ENCODE data around the gene KLHL3. TPM values are rescaled to one million over a fixed set of nuclear protein-coding genes. Genes with fewer than 3 reads are reported as not detected.
"Not testable (repeated sequence)": the region's sequence is repeated elsewhere in the genome, so short reads cannot be mapped to it uniquely, and the experiment has no call there.

Gene KLHL3
- total RNA-seq, 4 donors from 2014 or later = 0.46 to 4.6 (median 1.7) TPM

DNA sequence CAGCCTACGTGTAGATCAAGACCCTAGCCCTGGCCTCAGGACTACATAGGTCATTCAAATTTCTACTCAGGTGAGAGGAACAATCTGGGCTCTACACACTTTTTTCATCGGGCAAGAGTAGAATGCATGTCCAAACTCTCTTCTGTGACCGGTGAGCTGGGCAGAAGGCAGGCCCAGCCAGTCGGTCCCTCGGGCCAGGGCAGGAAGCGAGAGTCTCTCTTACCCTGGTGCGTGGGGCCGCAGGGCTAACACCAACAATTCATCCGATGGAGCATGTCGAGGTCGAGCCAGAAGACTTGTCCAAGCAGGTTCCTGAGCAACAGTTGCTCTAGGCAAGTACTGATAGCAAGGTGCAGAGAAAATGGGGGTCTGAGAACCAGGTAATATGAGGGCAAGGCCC, 88.5 kb downstream of the KLHL3 start:
- in situ Hi-C loops (cut with MboI; ENCODE audit: low sequenced_read_pairs in 4 of 4) = loop anchor here in 1 of 4 donors (10.0 to 25.0 kb wide), 2 partner anchors 87 to 490 kb away; partner anchors contain the start of genes KLHL3 and NME5
- H3K4me3 ChIP-seq = no peak overlapping the region
- no peak overlapping the region for H3K27ac ChIP-seq
- no peaks in the 10 kb centered on the region for H3K36me3 ChIP-seq
- H3K27me3 ChIP-seq = no peaks in the 10 kb centered on the region
- TF ChIP-seq, protein P1, sequence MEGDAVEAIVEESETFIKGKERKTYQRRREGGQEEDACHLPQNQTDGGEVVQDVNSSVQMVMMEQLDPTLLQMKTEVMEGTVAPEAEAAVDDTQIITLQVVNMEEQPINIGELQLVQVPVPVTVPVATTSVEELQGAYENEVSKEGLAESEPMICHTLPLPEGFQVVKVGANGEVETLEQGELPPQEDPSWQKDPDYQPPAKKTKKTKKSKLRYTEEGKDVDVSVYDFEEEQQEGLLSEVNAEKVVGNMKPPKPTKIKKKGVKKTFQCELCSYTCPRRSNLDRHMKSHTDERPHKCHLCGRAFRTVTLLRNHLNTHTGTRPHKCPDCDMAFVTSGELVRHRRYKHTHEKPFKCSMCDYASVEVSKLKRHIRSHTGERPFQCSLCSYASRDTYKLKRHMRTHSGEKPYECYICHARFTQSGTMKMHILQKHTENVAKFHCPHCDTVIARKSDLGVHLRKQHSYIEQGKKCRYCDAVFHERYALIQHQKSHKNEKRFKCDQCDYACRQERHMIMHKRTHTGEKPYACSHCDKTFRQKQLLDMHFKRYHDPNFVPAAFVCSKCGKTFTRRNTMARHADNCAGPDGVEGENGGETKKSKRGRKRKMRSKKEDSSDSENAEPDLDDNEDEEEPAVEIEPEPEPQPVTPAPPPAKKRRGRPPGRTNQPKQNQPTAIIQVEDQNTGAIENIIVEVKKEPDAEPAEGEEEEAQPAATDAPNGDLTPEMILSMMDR (IDR thresholded peaks at IDR 0.05 in 4 of 5, conservative IDR thresholded peaks at IDR 0.05 in 1 of 5) = no peak
- no peak for TF ChIP-seq POLR2A (IDR thresholded peaks at IDR 0.05)
- DNase-seq (no peak), ATAC-seq (no peak)
- peaks cover 0 to 3% (median 0%) of the 10 kb centered on the region in 3 donors for H3K9me3 ChIP-seq
- H3K4me1 ChIP-seq = no peaks in the 10 kb centered on the region
- intact Hi-C loops (cut with DNase I; ENCODE audit: low total_unique reads) = no loop called here

DNA sequence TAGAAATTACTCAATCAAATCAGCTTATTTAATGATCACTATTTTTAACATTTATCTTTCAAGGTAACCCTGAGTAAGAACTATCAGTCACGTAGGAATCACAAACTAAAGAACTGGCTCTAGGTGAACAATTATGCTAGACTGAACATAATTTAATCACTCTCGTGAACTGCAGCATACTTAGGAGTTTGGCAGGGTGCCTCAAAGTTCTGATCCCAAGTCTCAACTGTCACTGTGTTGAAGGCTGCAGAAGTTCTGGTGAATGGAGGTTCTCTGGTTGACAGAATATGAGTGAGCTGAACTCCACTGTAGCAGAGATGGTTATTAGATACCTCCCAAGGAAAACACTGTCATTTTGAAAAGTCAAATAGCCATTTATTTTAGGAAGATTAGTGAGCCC, 89.1 kb downstream of the KLHL3 start:
- Histone ChIP-seq H3K27ac (no peak overlapping the region), H3K9me3 (peaks cover 0 to 3% (median 0%) of the 10 kb centered on the region in 3 donors), H3K27me3 (no peaks in the 10 kb centered on the region), H3K4me3 (no peak overlapping the region), H3K36me3 (no peaks in the 10 kb centered on the region), H3K4me1 (no peaks in the 10 kb centered on the region)
- DNase-seq = no peak
- TF ChIP-seq, protein P1 (IDR thresholded peaks at IDR 0.05 in 4 of 5, conservative IDR thresholded peaks at IDR 0.05 in 1 of 5) = no peak
- TF ChIP-seq POLR2A (IDR thresholded peaks at IDR 0.05) = no peak
- intact Hi-C loops (cut with DNase I; ENCODE audit: low total_unique reads) = no loop called here
- in situ Hi-C loops (cut with MboI; ENCODE audit: low sequenced_read_pairs in 4 of 4) = loop anchor here in 1 of 4 donors (10.0 to 25.0 kb wide), 2 partner anchors 88 to 491 kb away; partner anchors contain the start of genes KLHL3 and NME5
- ATAC-seq = no peak

DNA sequence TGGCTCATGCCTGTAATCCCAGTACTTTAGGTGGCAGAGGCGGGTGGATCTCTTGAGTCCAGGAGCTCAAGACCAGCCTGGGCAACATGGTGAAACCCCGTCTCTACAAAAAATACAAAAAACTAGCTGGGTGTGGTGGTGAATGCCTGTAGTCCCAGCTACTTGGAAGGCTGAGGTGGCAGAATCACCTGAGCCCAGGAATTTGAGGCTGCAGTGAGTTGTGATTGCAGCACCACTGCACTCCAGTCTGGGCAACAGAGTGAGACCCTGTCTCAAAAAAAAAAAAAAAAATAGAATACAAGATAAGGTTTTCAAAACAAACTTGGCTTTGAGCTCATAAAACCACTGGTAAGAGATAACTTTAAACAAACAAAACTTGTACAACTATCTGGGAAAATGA, 92.8 kb downstream of the KLHL3 start:
- H3K9me3 ChIP-seq; intact Hi-C loops (cut with DNase I; ENCODE audit: low total_unique reads); H3K4me1 ChIP-seq; H3K27me3 ChIP-seq; ATAC-seq; H3K27ac ChIP-seq; H3K4me3 ChIP-seq; H3K36me3 ChIP-seq; DNase-seq: not testable (repeated sequence)
- in situ Hi-C loops (cut with MboI; ENCODE audit: low sequenced_read_pairs in 4 of 4) = loop anchor here in 1 of 4 donors (10.0 to 25.0 kb wide), 2 partner anchors 92 to 494 kb away; partner anchors contain the start of genes KLHL3 and NME5

DNA sequence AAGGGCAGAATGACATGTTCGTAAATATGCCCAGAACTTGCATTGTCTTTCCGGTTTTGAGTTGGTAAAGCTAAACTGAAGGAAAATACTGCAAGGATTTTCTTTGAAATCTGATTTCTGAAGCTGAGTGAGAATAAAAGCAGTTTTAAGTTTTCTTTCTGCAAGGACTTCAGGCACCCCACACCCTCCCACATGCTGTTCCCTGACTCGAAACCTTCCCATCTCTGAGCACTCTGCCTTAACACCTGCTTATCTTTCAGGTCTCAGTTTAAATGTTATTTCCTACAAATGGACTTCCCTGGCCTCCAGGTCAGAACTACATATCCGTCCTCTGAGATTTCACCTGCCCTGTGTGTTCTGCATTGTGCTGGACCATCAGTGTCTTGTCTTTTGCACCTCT, 93.8 kb downstream of the KLHL3 start:
- Histone ChIP-seq H3K4me1 (no peaks in the 10 kb centered on the region), H3K9me3 (peaks cover 0 to 3% (median 0%) of the 10 kb centered on the region in 3 donors), H3K36me3 (no peaks in the 10 kb centered on the region), H3K27ac (no peak overlapping the region), H3K4me3 (no peak overlapping the region), H3K27me3 (no peaks in the 10 kb centered on the region)
- TF ChIP-seq POLR2A (IDR thresholded peaks at IDR 0.05) = no peak
- TF ChIP-seq, protein P1 (IDR thresholded peaks at IDR 0.05 in 4 of 5, conservative IDR thresholded peaks at IDR 0.05 in 1 of 5) = no peak
- no peak for ATAC-seq
- in situ Hi-C loops (cut with MboI; ENCODE audit: low sequenced_read_pairs in 4 of 4) (loop anchor here in 1 of 4 donors (10.0 to 25.0 kb wide), 2 partner anchors 93 to 495 kb away; partner anchors contain the start of genes KLHL3 and NME5), intact Hi-C loops (cut with DNase I; ENCODE audit: low total_unique reads) (no loop called here)
- DNase-seq = no peak

DNA sequence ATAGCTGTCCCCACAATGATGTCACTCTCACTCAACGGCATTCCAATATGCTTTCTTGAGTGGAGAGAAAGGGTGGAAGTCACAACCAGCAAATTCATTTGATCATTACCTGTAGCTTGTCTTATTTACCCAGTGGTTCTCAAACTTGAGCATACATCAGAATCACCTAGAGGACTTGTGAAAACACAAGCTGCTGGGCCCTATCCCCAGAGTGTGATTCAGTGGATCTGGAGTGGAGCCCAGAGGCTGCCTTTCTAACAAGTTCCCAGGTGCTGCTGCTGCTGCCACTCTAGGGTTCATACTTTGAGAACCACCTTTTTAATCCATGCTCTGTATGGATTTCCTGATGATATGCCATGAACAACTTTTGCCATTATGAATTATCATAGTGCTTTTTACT, 94.7 kb downstream of the KLHL3 start:
- Histone ChIP-seq H3K27ac (no peak overlapping the region), H3K4me1 (no peaks in the 10 kb centered on the region), H3K4me3 (no peak overlapping the region), H3K27me3 (no peaks in the 10 kb centered on the region), H3K9me3 (peaks cover 0 to 3% (median 0%) of the 10 kb centered on the region in 3 donors), H3K36me3 (no peaks in the 10 kb centered on the region)
- TF ChIP-seq POLR2A (IDR thresholded peaks at IDR 0.05) = no peak
- TF ChIP-seq, protein P1 (IDR thresholded peaks at IDR 0.05 in 4 of 5, conservative IDR thresholded peaks at IDR 0.05 in 1 of 5) = no peak
- ATAC-seq (no peak), DNase-seq (no peak)
- intact Hi-C loops (cut with DNase I; ENCODE audit: low total_unique reads) (no loop called here), in situ Hi-C loops (cut with MboI; ENCODE audit: low sequenced_read_pairs in 4 of 4) (loop anchor here in 1 of 4 donors (10.0 to 25.0 kb wide), 2 partner anchors 94 to 496 kb away; partner anchors contain the start of genes KLHL3 and NME5)
